Inflammatory macrophage treated with lipopolysaccharide for 1 hour (primary cell): Measurements from ENCODE around the gene SPRYD3.
"Not testable (repeated sequence)": the region's sequence is repeated elsewhere in the genome, so short reads cannot be mapped to it uniquely, and the experiment has no call there.

Source experiments
- DNase-seq, 2 donors: peaks; one replicate each; pipeline ENCODE4 v3.0.0-alpha.2; 2020 to 2022

SPRYD3 gene, protein sequence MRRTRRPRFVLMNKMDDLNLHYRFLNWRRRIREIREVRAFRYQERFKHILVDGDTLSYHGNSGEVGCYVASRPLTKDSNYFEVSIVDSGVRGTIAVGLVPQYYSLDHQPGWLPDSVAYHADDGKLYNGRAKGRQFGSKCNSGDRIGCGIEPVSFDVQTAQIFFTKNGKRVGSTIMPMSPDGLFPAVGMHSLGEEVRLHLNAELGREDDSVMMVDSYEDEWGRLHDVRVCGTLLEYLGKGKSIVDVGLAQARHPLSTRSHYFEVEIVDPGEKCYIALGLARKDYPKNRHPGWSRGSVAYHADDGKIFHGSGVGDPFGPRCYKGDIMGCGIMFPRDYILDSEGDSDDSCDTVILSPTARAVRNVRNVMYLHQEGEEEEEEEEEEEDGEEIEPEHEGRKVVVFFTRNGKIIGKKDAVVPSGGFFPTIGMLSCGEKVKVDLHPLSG

DNA sequence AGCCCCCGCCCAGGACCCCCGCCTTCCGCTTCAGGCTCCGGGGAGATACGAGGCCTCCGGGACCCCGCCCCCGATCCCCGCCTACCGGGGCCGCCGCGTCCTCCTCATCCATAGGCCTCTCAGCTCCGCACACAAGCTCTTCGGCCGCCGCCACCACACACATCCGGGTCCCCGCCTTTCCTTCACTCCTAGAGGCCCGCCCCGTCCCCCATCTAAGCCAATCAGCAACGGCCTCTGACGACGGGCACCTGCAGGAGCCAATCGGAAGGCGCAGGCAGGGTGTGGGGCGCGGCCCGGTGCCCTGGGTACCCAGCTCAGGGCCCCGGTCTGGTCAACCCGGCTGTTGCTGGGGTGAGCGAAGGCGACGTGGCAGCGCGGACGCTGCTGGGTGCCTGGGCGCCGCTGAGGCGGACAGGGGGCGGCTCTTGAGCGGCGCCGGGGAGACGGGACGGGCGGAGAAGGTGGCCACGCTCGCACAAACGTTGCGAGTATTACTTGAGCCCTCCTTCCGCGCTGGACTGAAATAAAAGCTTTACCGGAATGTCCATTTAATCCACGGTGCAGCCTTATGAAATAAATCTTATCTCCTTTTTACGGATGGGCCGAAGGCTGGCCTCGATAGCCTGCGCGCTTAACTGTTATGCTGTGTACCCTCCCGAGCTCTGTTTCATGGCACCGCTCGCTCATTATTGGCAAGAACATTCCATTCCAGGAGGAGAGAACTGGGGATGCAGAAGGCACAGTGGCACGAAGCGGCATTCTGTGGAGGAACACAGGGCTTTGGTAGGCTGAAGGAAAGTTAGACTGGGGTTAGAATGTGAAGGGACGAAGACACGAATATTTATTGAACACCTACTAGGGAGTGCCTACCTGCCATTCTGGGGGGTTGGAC lies at the start of gene SPRYD3:
Gene SPRYD3, minus strand, starts transcription at position 165 of the 892 bp plus-strand sequence. Its CDS starts 57 bp downstream, at position 108.
- peak; percentile 92 to 99 for DNase-seq

DNA sequence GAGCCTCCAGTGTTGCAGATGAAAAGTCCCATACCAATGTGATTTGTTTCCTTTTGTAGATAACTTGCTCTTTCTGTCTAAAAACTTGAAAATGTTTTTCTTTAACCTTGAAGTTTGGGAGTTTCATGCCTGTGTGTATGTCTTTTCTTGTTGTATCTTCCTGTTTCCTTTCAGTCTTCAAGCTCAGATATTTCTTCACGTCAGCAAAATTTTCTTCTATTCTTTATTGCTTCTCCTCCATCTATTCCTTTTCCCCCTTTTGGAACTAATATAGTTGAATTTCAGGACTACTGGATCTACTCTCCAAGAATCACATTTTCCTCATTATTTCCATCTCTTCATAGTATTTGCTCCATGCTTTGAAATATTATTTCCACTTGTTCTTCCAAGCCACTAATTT lies 48.0 kb upstream of the SPRYD3 start:
- no peak for DNase-seq

DNA sequence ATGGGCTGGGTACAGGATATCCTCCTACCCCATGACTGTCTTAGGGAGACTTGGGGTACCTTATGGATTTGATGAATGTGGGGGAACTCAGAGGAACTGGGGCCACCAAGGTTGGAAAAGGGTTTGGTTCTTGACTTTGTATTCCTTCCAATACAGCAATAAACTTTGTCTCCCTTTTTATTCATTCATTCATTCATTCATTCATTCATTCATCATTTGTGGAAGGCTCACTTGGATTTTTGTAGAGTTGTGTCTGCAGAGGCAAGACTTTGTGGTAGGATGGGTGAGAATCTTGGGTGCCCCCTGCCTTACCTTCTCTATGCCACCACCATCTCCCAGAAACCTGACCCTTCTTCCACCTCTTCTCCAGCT lies 45.1 kb upstream of the SPRYD3 start:
- DNase-seq, result no peak

DNA sequence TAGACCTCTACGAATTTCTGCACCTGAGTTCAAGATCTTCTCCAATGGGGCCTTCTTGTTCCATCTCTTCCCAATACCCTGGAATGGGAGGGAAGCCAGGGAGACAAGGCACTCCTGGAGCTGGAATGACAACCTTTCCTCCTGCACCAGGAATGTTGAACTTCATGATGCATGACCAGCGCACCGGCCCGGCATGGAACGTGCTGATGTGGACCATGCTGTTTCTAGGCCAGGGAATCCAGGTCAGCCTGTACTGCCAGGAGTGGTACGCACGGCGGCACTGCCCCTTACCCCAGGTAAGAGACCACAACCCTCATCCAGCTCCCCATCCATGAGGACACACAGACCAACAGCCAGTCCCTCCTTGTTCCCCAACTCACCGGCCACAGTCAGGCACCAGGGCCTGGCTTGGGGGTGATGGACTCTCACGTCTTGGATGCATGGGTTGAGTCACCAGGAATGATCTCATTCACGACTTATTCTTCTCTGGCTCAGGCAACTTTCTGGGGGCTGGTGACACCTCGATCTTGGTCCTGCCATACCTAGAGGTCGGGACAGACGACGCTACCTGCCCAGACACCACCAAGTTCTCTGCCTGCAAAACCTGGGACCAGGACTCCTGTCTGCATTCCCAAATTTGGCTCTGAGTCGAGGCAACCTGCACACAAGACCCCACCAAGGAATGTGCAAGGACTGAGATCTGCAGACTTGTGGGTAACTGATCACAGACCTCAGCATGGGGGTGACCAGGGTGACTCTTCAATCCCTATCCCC lies 44.6 kb upstream of the SPRYD3 start:
- no peak for DNase-seq

DNA sequence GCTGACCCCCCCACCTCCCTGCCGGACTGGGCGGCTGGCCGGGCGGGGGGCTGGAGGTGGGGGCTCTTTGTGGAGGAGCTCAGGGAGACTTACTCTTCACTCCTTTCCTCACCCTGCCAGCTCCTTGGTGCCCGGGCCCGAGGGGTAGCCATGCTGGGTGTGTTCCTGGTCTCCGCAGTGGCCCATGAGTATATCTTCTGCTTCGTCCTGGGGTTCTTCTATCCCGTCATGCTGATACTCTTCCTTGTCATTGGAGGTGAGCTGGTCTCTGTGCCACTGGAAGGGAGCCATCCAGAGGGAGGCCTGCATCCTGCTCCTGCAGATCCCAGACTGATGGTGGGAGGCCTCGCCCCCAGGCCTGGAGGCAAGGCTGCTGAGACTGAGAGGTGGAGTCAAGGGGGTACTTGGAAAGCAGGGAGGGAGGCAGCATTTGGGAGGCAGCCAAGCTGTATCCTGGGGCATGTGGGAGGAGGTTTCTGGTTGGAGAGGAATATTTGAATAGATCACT lies 43.8 kb upstream of the SPRYD3 start:
- DNase-seq, result no peak

DNA sequence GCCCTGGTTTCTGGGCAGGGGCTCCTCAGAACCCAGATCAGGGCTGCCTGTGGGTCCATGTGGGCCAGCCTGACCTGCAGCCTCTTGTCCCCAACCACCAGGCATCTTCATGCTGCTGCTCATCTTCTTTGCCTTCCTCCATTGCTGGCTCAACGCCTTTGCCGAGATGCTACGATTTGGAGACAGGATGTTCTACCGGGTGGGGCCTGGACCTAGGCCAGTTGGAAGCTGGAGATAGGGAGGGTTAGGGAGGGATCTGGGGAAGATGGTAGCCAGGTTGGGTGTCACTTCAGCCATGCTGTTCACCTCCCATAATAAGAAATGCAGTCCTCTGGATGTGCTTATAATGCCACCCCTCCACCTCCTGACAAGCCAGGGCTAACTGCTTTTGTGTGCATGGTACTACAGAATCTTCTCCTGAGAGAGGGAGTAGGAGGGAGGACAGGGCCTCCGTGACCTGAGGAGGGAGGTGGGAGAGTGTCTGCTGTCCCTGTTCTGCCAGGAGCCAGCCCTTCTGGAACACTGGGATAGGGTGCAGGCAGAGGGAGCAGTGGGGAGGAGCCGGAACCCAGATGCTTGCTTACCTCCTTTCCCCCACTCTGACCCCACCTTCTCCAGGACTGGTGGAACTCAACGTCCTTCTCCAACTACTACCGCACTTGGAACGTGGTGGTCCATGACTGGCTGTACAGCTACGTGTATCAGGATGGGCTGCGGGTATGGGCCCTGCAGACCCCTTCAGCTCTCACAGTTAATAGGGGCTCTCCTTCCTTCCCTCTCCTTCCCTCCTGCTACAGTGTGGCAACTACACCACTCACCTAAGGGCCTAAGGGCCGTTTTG lies 41.7 kb upstream of the SPRYD3 start:
- DNase-seq, result no peak

DNA sequence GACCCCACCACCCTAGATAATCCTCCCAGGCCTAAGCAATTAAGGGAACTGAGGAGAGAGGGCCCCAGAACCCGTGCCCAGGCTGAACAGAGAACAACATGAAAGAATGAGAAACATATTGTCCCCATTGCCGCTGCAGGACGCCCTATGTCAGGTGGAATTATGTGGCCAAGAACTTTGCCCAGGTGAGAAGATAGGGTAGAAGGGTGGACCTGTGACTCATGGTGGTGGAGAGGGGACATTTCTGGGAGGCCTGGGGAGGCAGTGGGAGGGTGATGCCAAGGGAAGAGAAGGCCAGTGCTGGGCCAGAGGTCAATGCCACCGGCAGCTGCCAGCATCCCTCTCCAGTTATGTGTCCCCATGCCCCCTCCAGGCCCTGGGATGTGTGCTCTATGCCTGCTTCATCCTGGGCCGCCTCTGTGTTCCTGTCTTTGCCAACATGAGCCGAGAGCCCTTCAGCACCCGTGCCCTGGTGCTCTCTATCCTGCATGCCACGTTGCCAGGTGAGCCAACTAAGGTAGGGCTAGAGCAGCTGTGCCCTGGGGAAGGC lies 39.6 kb upstream of the SPRYD3 start:
- DNase-seq, result no peak

DNA sequence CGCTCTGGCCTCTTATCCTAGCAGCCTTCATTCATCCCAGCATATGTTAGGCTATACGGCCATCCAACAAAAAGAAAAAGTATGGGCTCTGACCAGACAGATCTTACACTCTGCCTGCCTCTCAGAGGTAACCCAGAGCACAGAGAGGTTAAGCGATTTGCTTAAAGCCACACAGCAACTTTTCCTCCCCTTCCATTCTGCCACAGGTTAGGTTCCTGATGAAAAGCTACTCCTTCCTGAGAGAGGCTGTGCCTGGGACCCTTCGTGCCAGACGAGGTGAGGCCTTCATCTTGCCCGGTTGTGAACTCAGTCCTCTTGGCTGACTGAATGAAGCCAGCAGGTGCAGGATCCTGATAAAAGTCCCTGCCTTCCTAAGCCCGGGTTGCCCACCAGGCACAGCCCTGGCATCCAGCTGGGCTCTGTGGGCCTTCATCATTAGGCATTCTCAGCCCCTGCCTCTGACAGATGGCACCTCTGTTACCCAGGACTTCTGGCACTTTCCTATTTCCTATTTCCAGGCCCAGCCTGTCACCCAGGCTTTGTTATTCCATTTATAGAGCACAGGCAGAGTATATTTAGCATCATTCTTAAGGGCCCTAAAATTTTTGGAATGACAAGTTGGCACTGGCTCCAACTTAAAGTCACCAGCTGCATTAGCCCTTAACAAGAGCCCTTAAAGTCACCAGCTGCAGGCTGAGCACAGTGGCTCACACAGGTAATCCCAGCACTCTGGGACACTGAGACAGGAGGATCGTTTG lies 36.9 kb upstream of the SPRYD3 start:
- DNase-seq, result no peak

DNA sequence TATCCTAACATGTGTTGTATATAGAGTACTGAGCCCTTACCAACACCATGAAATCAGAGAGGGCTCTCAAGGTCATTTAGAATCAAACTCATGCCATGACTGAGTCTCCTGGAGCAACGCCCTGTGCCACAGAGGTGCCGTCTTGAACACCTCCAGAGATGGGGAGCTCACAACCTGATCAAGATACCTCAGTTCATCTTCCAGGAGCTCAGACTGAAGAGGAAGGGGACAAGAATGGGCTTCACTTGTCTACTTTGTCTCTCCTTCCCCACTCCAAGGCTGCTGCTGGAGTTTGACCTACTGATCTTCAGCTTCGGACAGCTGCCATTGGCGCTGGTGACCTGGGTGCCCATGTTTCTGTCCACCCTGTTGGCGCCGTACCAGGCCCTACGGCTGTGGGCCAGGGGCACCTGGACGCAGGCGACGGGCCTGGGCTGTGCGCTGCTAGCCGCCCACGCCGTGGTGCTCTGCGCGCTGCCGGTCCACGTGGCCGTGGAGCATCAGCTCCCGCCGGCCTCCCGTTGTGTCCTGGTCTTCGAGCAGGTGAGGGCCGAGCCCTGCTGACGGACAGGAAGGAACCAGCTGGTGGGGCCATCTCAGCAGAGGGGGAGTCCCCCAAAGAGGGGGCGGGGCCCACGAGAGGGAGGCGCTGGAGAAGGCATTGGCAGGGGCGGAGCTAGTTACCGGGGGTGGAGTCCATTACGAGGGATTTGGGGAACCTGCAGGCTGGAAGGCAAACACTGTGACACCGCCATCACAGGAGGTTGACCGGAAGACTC lies 36.1 kb upstream of the SPRYD3 start:
- no peak for DNase-seq

DNA sequence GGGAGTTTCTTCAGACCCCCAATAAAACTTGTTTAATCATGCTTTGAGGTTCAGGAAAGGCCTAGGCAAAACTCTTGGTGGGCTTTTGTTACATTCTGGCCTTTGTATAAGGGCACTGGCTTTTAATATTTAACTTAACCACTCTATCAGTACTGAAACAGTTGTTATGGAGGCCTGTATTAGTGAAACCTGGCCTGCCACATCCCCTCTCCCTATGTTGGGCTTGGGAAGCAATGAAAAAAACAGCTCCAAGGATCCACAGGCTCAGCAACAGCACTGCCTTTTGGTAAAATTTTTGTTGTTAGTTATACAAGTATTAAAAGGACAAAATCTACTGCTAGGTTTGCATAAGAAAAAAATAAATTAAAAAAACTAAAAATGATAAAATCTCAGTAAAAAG lies 34.8 kb upstream of the SPRYD3 start:
- no peak for DNase-seq

DNA sequence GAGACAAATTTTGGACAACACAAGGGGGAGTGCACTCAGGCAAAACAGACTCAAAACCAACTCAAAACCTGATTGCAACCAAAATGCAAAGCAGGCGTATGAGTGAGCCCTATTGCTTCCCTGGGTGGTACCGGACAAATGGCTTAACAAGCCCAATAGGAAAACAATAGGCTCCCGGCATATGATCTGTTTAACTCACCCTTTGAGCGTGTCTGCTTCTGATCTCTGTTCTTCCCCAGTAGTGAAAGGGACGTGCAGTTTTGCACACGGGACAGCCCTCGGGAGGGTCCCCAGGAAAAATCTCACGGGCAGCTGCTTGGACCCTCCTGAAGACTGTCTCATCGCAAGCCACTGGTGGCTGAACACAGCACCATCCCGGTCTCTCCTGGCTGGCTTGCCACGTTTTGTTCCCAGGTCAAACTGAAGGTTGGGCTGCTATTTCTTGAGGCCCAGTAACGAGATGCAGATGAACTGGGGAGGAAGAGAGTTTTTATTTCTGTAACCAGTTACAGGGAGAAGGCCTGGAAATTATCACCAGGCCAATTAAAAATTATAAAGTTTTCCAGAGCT lies 34.0 kb upstream of the SPRYD3 start:
- DNase-seq, result no peak

DNA sequence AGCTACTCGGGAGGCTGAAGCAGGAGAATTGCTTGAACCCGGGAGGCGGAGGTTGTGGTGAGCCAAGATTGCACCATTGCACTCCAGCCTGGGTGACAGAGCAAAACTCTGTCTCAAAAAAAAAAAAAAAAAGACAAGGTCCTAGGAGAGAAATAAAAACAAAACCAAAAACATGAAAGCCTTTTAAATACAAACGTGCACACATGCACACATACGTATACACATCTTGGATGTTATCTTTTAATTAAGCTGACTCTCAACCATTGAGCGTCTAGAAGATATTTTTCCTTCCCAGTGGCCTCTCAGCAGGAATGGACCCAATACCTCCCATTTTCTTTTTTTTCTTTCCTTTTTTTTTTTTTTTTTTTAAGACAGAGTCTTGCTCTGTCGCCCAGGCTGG lies 33.2 kb upstream of the SPRYD3 start:
- not testable (repeated sequence) for DNase-seq

DNA sequence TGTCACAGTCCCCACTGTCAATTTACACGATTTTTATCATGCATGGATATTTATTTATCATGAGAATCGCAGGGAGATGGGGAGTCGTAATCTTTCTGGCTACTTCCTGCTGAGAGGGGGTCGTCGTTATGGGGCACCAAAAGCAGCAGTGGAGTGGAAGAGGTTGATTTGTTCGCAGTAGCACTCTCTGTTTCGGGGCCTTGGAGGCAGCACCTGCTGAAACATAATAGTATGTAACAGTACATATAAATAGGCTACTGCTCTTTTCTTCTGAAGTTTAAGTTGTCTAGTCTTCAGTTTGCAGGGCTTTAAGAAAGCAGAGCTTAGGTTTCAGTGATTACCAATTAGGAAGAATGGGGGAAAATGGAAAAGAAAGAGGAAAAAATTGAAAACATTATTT lies 27.9 kb upstream of the SPRYD3 start:
- DNase-seq, result no peak

DNA sequence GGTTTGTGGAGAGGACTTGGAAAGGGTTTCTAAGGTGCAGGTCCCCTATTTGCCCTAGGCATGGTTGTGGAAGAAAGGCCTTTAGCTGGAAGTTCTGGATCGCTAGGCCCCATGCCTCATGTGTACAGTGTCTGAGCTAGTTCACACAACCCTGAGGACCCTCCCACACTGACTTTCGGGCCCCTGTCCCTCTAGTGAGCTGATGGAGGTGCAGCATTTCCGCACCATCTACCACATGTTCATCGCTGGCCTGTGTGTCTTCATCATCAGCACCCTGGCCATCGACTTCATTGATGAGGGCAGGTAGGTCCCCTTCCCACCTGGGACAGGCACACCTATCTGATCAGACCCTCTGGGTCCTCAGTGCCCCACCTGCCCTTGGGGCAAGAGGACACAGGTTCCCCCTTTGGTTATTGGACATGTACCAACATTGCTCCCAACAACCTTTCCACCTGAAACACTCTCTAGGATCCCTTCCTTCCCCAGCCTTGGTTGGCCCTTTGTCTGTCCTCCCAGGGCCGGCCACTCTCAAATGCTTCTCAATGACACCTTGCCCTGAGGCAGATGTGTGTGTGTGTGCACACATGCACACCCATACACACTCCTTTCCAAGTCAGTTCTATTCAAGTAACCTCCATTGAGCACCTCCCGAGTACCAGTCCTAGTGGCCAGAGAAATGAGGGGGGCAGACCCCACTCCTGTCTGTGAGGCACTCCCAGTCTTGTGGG lies 26.7 kb upstream of the SPRYD3 start:
- DNase-seq, result no peak

DNA sequence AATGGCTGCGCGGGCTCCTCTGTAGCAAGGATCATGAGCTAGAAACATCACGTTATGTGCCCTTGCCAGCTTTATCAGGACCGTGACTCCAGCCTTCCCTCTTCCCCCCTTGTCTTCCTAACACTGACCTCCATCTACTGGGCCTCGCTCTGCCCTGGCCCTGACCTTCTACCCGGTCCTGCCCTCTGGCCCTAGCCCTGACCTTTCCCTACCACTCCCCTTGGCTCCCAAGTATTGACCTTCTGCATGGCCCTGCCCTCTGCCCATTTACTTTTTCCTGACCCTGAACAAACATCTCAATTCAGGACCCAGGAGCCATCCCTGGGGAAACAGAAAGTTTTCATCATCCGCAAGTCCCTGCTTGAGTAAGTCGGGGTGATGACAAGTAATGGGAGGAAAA lies 26.1 kb upstream of the SPRYD3 start:
- DNase-seq, result no peak

DNA sequence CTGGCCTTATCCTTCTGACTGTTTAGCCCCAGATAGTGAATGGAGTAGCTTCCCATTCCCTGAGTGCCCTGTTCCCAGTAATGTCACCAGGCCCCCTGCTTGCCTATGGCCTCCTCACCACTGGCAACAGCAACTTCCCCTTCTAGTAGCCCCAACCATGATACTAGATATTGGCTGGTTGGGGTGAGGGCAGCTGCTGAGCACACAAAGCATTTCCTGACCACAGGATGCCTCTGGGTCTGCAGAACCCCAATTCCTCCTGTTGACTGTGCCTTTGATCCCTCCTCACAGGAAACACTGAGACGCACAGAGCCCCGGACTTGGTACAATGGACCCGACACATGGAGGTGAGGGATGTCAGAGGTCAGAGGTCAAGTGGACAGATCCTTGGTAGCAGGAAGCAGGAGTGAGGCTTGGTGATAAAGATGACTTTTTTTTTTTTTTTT lies 24.7 kb upstream of the SPRYD3 start:
- DNase-seq, result peak in 1 of 2 donors; percentile 44

DNA sequence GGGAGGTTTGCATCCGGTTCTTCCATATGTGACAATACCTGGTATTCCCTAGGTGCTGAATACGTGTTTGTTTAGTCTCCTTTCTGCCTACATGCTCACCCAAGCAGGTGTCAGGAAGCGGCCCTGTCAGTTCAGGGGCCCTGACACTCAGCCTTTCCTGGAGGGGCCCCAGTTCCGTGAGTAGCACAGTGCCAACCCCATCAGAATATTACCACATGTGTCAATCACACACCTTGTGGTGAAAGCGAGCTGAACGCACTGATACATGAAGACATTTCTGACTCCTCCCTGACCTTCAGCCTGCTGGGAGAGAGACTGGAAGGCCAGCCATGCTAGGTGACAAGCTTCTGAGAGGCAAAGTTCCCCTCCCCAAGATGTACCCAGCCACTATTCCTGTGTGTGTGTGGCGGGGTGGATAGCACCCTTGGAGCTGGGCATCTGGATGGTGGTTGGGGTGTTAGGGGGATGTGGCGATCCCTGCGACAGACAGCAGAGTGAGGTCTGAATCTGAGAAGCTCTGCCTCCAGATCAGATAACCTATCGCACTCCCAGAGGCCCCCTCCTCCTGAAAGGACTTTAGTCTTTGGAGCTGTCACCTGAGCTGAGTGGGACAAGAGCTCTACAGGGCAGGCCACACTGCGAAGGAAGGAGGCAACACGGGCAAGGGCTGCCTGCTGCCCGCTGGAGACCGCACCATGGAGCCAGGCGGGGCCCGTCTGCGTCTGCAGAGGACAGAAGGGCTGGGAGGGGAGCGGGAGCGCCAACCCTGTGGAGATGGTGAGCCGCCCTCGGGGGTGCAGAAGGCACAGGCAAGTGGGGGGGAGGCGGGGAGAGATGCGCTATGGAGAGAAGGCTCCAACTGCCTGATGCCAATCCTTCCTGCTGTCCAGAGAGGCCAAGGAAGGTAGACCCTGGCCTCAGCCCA lies 24.0 kb upstream of the SPRYD3 start, which contains the start of gene SOAT2:
Gene SOAT2, plus strand, starts transcription at position 604 of the 925 bp plus-strand sequence. Its CDS starts 92 bp downstream, at position 696.
- DNase-seq, result no peak
